ENCODE data around the gene SH3BP5. TPM values are rescaled to one million over a fixed set of nuclear protein-coding genes. Genes with fewer than 3 reads are reported as not detected.

Gene SH3BP5
- total and polyA plus RNA-seq, 3 donors from 2014 or later: 86.7 to 126 (median 102) TPM

- 82 to 86% methylated on average over 14 of the region's 14 CpGs for WGBS, 2 donors
- Histone ChIP-seq H3K9me3 (no peaks in the 10 kb centered on the region), H3K4me1 (peaks cover 25% of the 10 kb centered on the region), H3K27ac (peak overlapping the region in 1 of 2 donors; percentile 62), H3K4me3 (no peak overlapping the region), H3K36me3 (ENCODE audit: low read depth, missing control alignments) (no peaks in the 10 kb centered on the region), H3K27me3 (no peaks in the 10 kb centered on the region)
- intact Hi-C loops (cut with DNase I; ENCODE audit: low total_unique reads): no loop called here
- DNase-seq: peak; percentile 32
- TF ChIP-seq POLR2A (IDR thresholded peaks at IDR 0.05): no peak
Measured at GRCh38 chr3:15271785-15272381, 60.5 kb downstream of the SH3BP5 start.

- H3K9me3 ChIP-seq: no peaks in the 10 kb centered on the region
- TF ChIP-seq POLR2A (IDR thresholded peaks at IDR 0.05): no peak
- TF ChIP-seq CTCF (IDR thresholded peaks at IDR 0.05): no peak
- intact Hi-C loops (cut with DNase I; ENCODE audit: low total_unique reads): no loop called here
- DNase-seq: peak; percentile 6
- 89 to 96% methylated on average over 4 of the region's 4 CpGs for WGBS, 2 donors
- no peaks in the 10 kb centered on the region for H3K36me3 ChIP-seq (ENCODE audit: low read depth, missing control alignments)
- H3K4me1 ChIP-seq: peaks cover 31% of the 10 kb centered on the region
- no peak overlapping the region for H3K4me3 ChIP-seq
- no peak overlapping the region for H3K27ac ChIP-seq
- no peaks in the 10 kb centered on the region for H3K27me3 ChIP-seq
Measured at GRCh38 chr3:15271030-15271429, 61.4 kb downstream of the SH3BP5 start.

- H3K9me3 ChIP-seq: no peaks in the 10 kb centered on the region
- intact Hi-C loops (cut with DNase I; ENCODE audit: low total_unique reads): loop anchor here (5.0 to 10.0 kb wide), 2 partner anchors 63 to 105 kb away; partner anchors contain the start of gene SH3BP5
- no peak overlapping the region for H3K4me3 ChIP-seq
- no peaks in the 10 kb centered on the region for H3K27me3 ChIP-seq
- H3K36me3 ChIP-seq (ENCODE audit: low read depth, missing control alignments): no peaks in the 10 kb centered on the region
- peaks cover 34% of the 10 kb centered on the region for H3K4me1 ChIP-seq
- peak overlapping the region; percentile 52 to 69 for H3K27ac ChIP-seq
- WGBS, 2 donors: 83 to 87% methylated on average over 12 to 29 of the region's 29 CpGs
- no peak for TF ChIP-seq CTCF (IDR thresholded peaks at IDR 0.05)
- no peak for TF ChIP-seq POLR2A (IDR thresholded peaks at IDR 0.05)
- peak; percentile 49 for DNase-seq
Measured at GRCh38 chr3:15269091-15269989, 63.0 kb downstream of the SH3BP5 start.

GRCh38 chr3:15268033-15268631 is 64.3 kb downstream of the SH3BP5 start:
- peak; percentile 93 for DNase-seq
- Histone ChIP-seq H3K36me3 (ENCODE audit: low read depth, missing control alignments) (no peaks in the 10 kb centered on the region), H3K4me1 (peaks cover 41% of the 10 kb centered on the region), H3K27ac (peak overlapping the region; percentile 52 to 69), H3K4me3 (no peak overlapping the region), H3K27me3 (no peaks in the 10 kb centered on the region), H3K9me3 (no peaks in the 10 kb centered on the region)
- TF ChIP-seq CTCF (IDR thresholded peaks at IDR 0.05): peak; percentile 89 to 95 (median 92)
- no peak for TF ChIP-seq POLR2A (IDR thresholded peaks at IDR 0.05)
- intact Hi-C loops (cut with DNase I; ENCODE audit: low total_unique reads): loop anchor here (5.0 to 10.0 kb wide), 2 partner anchors 64 to 107 kb away; partner anchors contain the start of gene SH3BP5
- WGBS, 2 donors: 39 to 42% methylated on average over 6 to 15 of the region's 15 CpGs

GRCh38 chr3:15267502-15267901 is 64.9 kb downstream of the SH3BP5 start:
- H3K9me3 ChIP-seq: no peaks in the 10 kb centered on the region
- no peaks in the 10 kb centered on the region for H3K27me3 ChIP-seq
- H3K4me1 ChIP-seq: peaks cover 41% of the 10 kb centered on the region
- intact Hi-C loops (cut with DNase I; ENCODE audit: low total_unique reads): loop anchor here (5.0 to 10.0 kb wide), 2 partner anchors 65 to 107 kb away; partner anchors contain the start of gene SH3BP5
- peak overlapping the region in 1 of 2 donors; percentile 69 for H3K27ac ChIP-seq
- 75 to 93% methylated on average over 2 to 3 of the region's 3 CpGs for WGBS, 2 donors
- H3K36me3 ChIP-seq (ENCODE audit: low read depth, missing control alignments): no peaks in the 10 kb centered on the region
- H3K4me3 ChIP-seq: no peak overlapping the region
- peak; percentile 13 for DNase-seq
- no peak for TF ChIP-seq POLR2A (IDR thresholded peaks at IDR 0.05)
- no peak for TF ChIP-seq CTCF (IDR thresholded peaks at IDR 0.05)
